GM18867 (cell line): Measurements from ENCODE around the gene CDC27.
"Not testable (repeated sequence)": the region's sequence is repeated elsewhere in the genome, so short reads cannot be mapped to it uniquely, and the experiment has no call there.

Experiments used
- ATAC-seq: cut with Tn5 transposase; IDR thresholded peaks from one replicate; pipeline ENCODE4 v1.9.1; 2021; ENCODE audit warnings: mild to moderate bottlenecking, moderate library complexity; ENCODE audit not compliant: unreplicated experiment

The CDC27 gene

GRCh38 chr17:47199627-47200324, 10.7 kb upstream of the CDC27 start:
- peak; percentile 46 for ATAC-seq

GRCh38 chr17:47197821-47198220, 8.7 kb upstream of the CDC27 start:
- no peak for ATAC-seq

- no peak for ATAC-seq
Observed at GRCh38 chr17:47193931-47194511, 4.9 kb upstream of the CDC27 start.

GRCh38 chr17:47192554-47192953, 3.5 kb upstream of the CDC27 start:
- no peak for ATAC-seq

- no peak for ATAC-seq
Observed at GRCh38 chr17:47190770-47191169, 1.7 kb upstream of the CDC27 start.

GRCh38 chr17:47190243-47190642, 1.1 kb upstream of the CDC27 start:
- ATAC-seq: no peak

GRCh38 chr17:47189732-47190237, 690 bp upstream of the CDC27 start:
- no peak for ATAC-seq

GRCh38 chr17:47188271-47188875, 722 bp downstream of the CDC27 start:
- no peak for ATAC-seq

GRCh38 chr17:47184681-47185080, 4.4 kb downstream of the CDC27 start:
- ATAC-seq: no peak

- ATAC-seq: not testable (repeated sequence)
Observed at GRCh38 chr17:47180988-47181387, 8.1 kb downstream of the CDC27 start.

- no peak for ATAC-seq
Observed at GRCh38 chr17:47180337-47180736, 8.8 kb downstream of the CDC27 start.

GRCh38 chr17:47179141-47179540, 10.0 kb downstream of the CDC27 start:
- no peak for ATAC-seq

GRCh38 chr17:47177261-47177660, 11.8 kb downstream of the CDC27 start:
- ATAC-seq: no peak

- no peak for ATAC-seq
Observed at GRCh38 chr17:47176389-47176826, 12.7 kb downstream of the CDC27 start.

- not testable (repeated sequence) for ATAC-seq
Observed at GRCh38 chr17:47174823-47175222, 14.3 kb downstream of the CDC27 start.

GRCh38 chr17:47172696-47173565, 16.2 kb downstream of the CDC27 start:
- ATAC-seq: no peak

GRCh38 chr17:47170710-47171109, 18.4 kb downstream of the CDC27 start:
- no peak for ATAC-seq

- ATAC-seq: not testable (repeated sequence)
Observed at GRCh38 chr17:47168896-47169295, 20.2 kb downstream of the CDC27 start.

- not testable (repeated sequence) for ATAC-seq
Observed at GRCh38 chr17:47166854-47167253, 22.2 kb downstream of the CDC27 start.

- ATAC-seq: no peak
Observed at GRCh38 chr17:47165137-47165536, 24.0 kb downstream of the CDC27 start.

- no peak for ATAC-seq
Observed at GRCh38 chr17:47164263-47164662, 24.8 kb downstream of the CDC27 start.
